LNCAP (cell line): ENCODE measurements around the gene WWOX.

Experiments
- CTCF ChIP-seq: fragments of 450-650 bp; IDR thresholded peaks from 2 replicates; pipeline ENCODE4 v1.5.1; 2017; ENCODE audit warnings: mild to moderate bottlenecking

WWOX gene

DNA sequence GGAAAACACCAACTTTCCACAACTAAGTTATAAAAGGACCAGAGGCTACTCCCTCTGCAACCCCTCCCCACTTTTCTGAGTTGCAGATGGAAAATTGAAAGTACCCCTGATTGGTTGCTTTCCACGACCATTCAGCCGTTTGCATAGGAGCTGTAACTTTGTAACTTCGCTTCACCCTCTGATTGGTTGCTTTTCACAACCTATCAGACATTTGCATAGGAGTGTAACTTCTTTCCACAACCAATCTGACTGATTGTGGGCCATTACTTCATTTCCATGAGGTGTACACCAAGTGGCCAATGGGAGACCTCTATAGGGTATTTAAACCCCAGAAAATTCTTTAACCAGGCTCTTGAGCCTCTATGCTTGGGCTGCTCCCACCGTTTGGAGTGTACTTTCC lies 644.1 kb downstream of the WWOX start:
- TF ChIP-seq CTCF: no peak

DNA sequence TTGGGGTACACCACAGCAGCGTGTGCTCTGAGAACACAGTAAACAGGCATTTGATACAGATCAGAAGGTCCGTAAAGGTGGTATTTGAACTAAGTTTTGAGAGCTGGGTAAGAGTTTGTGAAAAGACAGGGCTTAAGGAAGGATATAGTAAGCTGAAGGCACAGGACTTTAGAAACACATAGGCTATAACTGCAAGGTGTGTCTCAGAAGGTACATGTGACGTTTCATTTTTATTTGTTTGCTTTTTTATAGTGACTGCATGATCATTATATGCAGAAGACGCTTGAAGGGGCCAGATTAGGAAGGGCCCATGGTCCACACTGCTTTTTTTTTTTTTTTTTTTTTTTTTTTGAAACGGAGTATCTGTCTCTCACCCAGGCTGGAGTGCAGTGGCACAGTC lies 644.6 kb downstream of the WWOX start:
- no peak for TF ChIP-seq CTCF

DNA sequence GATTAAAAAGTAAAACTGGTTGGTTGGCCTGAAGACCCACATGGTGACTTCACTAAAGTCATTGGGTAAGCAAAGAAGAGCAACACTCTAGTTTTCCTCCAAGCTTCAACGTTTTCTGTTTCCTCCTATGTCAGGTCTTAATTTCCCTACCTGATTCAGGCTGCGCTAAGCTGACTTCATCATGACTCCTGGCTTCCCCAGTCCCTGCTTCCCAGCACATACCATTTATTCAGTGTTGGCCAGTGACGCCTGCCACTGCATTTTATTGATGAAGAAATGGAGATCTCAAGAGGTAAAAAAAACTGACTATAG lies 645.3 kb downstream of the WWOX start:
- no peak for TF ChIP-seq CTCF

- TF ChIP-seq CTCF: no peak
Observed at GRCh38 chr16:78745108-78746019, 645.9 kb downstream of the WWOX start.

- no peak for TF ChIP-seq CTCF
Observed at GRCh38 chr16:78746718-78747117, 647.3 kb downstream of the WWOX start.

DNA sequence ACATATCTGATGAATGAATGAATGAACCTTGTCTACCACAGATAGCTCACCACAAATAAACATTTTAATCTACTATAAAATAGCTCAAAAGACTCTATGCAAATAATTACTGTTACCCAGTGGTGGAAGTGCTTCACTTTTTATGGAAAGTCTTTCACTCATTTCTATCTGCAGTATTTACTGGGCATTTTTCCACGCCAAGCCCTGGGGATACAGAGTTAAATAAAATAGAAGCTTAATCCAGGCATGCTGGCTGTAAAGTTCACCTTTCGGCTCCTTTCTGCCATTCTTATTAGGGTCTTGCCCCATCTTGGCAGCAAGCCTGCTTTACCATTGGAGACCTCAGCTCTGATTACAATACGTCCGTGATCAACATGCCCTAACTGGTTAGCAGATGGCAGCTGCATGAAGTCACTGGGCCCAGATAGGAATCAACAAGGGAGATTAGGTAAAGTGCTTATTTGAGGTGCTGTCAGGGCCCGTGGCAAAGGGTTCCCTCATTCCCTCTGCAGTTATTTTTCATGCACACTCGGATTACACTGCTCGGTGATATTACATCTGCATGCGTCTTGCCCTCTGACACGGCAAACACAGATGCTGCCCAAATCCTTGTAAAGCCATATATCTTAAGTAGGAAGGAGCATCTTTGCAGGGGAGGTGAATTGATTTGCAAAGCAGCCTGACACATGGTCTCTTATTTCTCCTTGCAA lies 648.9 kb downstream of the WWOX start:
- TF ChIP-seq CTCF: no peak

DNA sequence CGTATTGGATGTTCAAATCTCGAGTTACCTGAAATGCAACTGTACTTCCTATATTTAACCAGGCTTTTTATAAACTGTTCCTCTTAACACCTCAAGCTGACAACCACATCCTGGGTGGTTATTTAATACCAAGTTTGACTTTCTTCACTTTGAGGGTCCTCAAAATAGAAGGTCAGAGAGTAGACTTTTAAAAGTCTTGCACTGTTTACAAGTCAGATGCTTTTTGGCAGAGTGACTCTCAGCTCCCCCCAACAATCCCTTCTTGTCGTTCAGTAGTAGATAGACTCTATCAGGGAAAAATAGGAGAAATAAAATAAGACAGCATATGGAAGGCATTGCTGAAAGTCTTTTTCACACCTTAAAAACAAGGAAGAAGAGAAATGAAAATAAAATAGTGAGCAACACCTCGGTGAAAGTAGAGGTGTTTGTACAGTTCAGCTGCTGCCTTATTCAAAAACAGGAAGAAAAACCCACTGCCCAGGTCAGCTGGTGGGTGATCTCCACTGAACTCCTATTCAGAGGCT lies 650.4 kb downstream of the WWOX start:
- TF ChIP-seq CTCF: no peak
